GM19025 (cell line): ENCODE results near the gene ZNF280A.
A peak's percentile ranks its signal among the peaks of the same experiment; 100 is the strongest.
"Not testable (repeated sequence)": the region's sequence is repeated elsewhere in the genome, so short reads cannot be mapped to it uniquely, and the experiment has no call there.

Source experiments
- ATAC-seq: cut with Tn5 transposase; IDR thresholded peaks from one replicate; pipeline ENCODE4 v1.9.1; 2021; ENCODE audit warnings: mild to moderate bottlenecking, low read depth, moderate library complexity; ENCODE audit not compliant: unreplicated experiment

The ZNF280A gene

GRCh38 chr22:22515890-22516289 is 4.2 kb downstream of the ZNF280A start:
- ATAC-seq = no peak

GRCh38 chr22:22514431-22514830 is 5.6 kb downstream of the ZNF280A start:
- ATAC-seq = not testable (repeated sequence)

- ATAC-seq = no peak
Observed at GRCh38 chr22:22513619-22514018, 6.5 kb downstream of the ZNF280A start.

GRCh38 chr22:22512951-22513350 is 7.1 kb downstream of the ZNF280A start:
- ATAC-seq = no peak

- ATAC-seq = not testable (repeated sequence)
Observed at GRCh38 chr22:22510833-22511232, 9.2 kb downstream of the ZNF280A start.

GRCh38 chr22:22509912-22510311 is 10.2 kb downstream of the ZNF280A start:
- not testable (repeated sequence) for ATAC-seq

- ATAC-seq = peak; percentile 99
Observed at GRCh38 chr22:22508274-22509176, 11.5 kb downstream of the ZNF280A start, which contains the start of gene ZNF280B. Gene ZNF280B, minus strand, starts transcription at chr22:22508742. Its CDS starts 19,344 bp downstream, at chr22:22489398.

- no peak for ATAC-seq
Observed at GRCh38 chr22:22507743-22508273, 12.3 kb downstream of the ZNF280A start.

- no peak for ATAC-seq
Observed at GRCh38 chr22:22506736-22507135, 13.3 kb downstream of the ZNF280A start.

- no peak for ATAC-seq
Observed at GRCh38 chr22:22498267-22498666, 21.8 kb downstream of the ZNF280A start.

- not testable (repeated sequence) for ATAC-seq
Observed at GRCh38 chr22:22491589-22491988, 28.5 kb downstream of the ZNF280A start.

GRCh38 chr22:22488736-22489135 is 31.3 kb downstream of the ZNF280A start:
- no peak for ATAC-seq

GRCh38 chr22:22487869-22488597 is 32.0 kb downstream of the ZNF280A start:
- ATAC-seq = no peak

GRCh38 chr22:22487059-22487458 is 33.0 kb downstream of the ZNF280A start:
- ATAC-seq = no peak

GRCh38 chr22:22486132-22486899 is 33.8 kb downstream of the ZNF280A start:
- no peak for ATAC-seq

- no peak for ATAC-seq
Observed at GRCh38 chr22:22485524-22485923, 34.5 kb downstream of the ZNF280A start.

- ATAC-seq = no peak
Observed at GRCh38 chr22:22484023-22484422, 36.0 kb downstream of the ZNF280A start.

GRCh38 chr22:22480940-22481339 is 39.1 kb downstream of the ZNF280A start:
- no peak for ATAC-seq

GRCh38 chr22:22479999-22480532 is 40.0 kb downstream of the ZNF280A start:
- no peak for ATAC-seq

- ATAC-seq = no peak
Observed at GRCh38 chr22:22479116-22479515, 41.0 kb downstream of the ZNF280A start.
